AML-193 (cell line): ENCODE results near the gene ERC2.

Experiments
- DNase-seq, 2 experiments: peaks; one replicate each; lab custom pipeline; 2025; lab: John Stamatoyannopoulos, UW

ERC2 gene

DNA sequence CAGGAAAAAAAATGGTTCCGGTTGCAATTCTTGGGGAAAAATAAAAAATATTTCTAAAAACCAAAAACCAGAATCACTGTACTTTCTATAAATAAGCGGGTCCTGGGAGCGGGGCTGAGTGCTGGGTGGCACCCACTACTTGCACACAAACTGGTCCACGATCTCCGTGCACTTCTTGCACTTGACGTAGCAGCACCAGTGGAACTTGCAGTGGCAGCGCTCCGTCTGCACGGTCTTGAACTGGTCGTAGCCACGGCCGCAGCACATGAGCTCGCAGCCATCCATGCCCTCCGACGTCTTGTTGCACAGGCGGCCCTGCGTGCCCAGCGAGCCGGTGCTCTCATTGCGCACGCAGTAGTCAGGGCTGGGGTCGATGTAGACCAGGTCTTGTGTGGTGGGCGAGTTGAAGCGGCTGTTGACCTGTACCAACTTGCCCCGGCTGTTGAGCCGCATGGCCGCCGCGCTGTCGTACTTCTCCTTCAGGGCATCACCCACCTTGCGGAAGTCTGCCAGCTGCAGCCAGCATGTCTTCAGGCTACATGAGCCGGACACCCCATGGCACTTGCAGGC lies 998.2 kb downstream of the ERC2 start:
- DNase-seq, result no peak

DNA sequence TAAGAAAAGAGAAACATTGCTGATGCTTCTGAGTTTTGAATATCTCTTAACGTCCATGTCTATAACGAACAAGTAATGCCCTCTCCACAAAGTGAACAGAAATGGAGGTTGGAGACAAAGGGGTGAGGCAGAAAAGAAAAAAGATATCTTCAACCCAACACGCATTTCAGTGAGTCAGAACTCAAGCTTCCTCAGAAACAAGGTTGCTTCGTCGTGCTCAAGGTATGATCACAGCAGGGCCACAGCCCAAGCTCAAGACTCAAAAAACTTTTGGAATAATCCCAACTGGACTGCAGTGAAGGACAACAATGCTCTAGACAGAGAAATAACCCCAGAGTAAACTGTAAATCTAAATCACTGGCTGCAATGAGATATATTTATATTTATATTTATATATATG lies 1000.0 kb downstream of the ERC2 start:
- DNase-seq, result no peak

DNA sequence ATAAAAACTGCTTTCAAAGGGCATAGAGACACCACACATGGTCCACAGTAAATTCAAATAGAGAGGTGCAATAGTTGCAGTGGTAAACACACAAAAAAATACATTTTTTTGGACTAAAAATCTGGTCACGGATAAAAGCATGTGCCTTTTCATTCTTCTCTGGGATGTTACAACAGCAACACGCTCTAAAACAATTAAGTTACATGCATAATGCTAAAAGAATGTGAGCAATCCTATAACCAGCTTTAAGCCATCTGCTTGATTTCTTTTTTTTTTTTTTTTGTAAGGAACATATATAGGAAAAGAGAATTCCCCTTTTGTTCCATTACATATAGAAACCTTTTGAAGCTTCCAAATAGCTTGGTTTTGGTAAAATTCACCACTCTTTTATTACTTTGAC lies 1001.2 kb downstream of the ERC2 start:
- no peak for DNase-seq

DNA sequence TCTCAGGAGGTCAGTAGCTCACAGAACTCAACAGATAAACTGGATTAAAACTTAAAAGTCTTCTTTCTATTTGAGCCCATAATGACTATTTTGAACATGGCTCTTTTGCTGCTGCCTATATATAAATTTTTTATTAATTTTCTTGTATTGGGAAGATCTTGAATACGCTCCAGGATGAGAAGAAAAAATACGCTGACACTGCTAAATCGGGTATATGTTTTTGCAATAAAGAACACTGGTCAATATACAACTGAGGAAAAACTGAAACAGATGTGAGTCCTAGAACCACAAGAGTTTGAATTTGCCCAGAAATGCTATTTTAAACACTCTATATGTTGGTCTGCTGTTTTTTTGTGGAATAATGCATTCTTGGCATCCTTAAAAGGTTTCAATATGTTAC lies 1001.7 kb downstream of the ERC2 start:
- no peak for DNase-seq

DNA sequence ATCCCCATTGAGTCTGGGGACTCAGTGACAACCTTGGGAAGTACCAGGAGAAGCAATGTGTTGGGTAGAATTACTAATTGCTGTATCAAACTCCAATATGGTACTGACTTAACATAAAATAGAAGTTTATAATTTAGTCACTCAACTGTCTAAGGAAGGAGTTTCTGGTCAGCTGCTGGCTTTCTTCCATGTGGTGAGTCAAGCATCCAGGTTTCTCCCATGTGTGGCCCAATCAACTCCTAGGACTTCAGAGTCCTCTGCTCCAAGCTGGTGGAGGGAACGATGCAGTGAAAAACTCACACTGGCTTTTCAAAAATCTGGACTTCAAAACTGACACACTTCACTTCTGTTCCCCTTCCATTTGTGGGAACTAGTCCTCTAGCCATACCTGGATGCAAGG lies 1006.4 kb downstream of the ERC2 start:
- DNase-seq, result no peak

DNA sequence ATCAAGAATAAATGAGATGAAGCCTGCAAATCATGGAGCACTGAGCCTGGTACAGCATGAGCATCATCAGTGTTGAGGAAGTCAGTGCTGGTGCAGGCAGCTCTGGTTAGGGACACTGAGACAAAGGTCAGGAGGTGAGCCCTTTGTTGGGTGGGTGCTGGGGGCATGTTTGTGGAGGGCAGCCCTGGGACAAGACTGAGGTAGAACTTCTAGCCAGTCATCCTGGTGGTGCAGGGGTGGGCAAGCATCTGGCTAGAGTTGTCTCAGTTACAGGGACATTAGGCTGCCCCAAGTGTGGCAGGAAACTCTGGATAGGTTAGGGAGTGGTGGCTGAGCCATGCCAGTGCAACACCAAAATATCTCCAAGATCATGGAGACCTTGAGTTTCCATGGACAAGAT lies 1008.4 kb downstream of the ERC2 start:
- no peak for DNase-seq
